DOHH2 (cell line): Measurements from ENCODE around the gene ALK.

Source experiments
- H3F3A ChIP-seq: fragments of 200-600 bp; sonication (generic), shearing (Covaris generic); 2 replicates; pipeline ENCODE4 v1.6.0; 2016; ENCODE audit warnings: antibody characterized with exemption, mild to moderate bottlenecking; ENCODE audit not compliant: control insufficient read depth, insufficient read depth
- H3K27ac ChIP-seq: fragments of 200-600 bp; sonication (generic); 2 replicates; pipeline ENCODE4 v1.5.1; 2014; ENCODE audit warnings: low read depth, mild to moderate bottlenecking, low read length, moderate library complexity
- H3K27me3 ChIP-seq: fragments of 200-600 bp; sonication (generic); 2 replicates; pipeline ENCODE4 v1.6.1; 2014; ENCODE audit warnings: mild to moderate bottlenecking, low read length, mixed read lengths; ENCODE audit not compliant: control insufficient read depth
- H3K36me3 ChIP-seq: fragments of 200-600 bp; sonication (generic); 2 replicates; pipeline ENCODE4 v1.6.1; 2014; ENCODE audit warnings: mild to moderate bottlenecking, low read length, moderate library complexity, mixed read lengths; ENCODE audit not compliant: control insufficient read depth
- H3K4me1 ChIP-seq: fragments of 200-600 bp; sonication (generic); 2 replicates; pipeline ENCODE4 v1.6.1; 2014; ENCODE audit warnings: mild to moderate bottlenecking, low read length, mixed read lengths; ENCODE audit not compliant: control insufficient read depth
- H3K4me2 ChIP-seq: fragments of 200-600 bp; sonication (generic); 2 replicates; pipeline ENCODE4 v1.6.0; 2014; ENCODE audit warnings: mild to moderate bottlenecking, low read length, moderate library complexity
- H3K4me3 ChIP-seq: fragments of 200-600 bp; sonication (generic); 2 replicates; pipeline ENCODE4 v1.5.1; 2014; ENCODE audit warnings: mild to moderate bottlenecking, low read length, mixed read lengths
- H3K79me2 ChIP-seq: fragments of 200-600 bp; sonication (generic); 2 replicates; pipeline ENCODE4 v1.6.1; 2014; ENCODE audit warnings: mild to moderate bottlenecking, low read length, mixed read lengths; ENCODE audit not compliant: control insufficient read depth
- H3K9me2 ChIP-seq: fragments of 200-600 bp; sonication (generic); replicated peaks from 2 replicates; pipeline ENCODE4 v1.6.1; 2014; ENCODE audit warnings: mild to moderate bottlenecking, low read length, mixed read lengths; ENCODE audit not compliant: control insufficient read depth
- H3K9me3 ChIP-seq: fragments of 200-600 bp; sonication (generic); 2 replicates; pipeline ENCODE4 v1.6.1; 2014; ENCODE audit warnings: antibody characterized with exemption, low read length, mixed read lengths; ENCODE audit not compliant: control insufficient read depth, insufficient read depth
- H4K20me1 ChIP-seq: fragments of 200-600 bp; sonication (generic); 2 replicates; pipeline ENCODE4 v1.6.0; 2014; ENCODE audit warnings: low read depth, mild to moderate bottlenecking, antibody characterized with exemption, low read length, moderate library complexity; ENCODE audit not compliant: control insufficient read depth, insufficient read depth
- EZH2phosphoT487 ChIP-seq: fragments of 200-600 bp; sonication (generic); IDR thresholded peaks from 2 replicates; pipeline ENCODE4 v1.6.1; 2017; ENCODE audit warnings: borderline replicate concordance, mild to moderate bottlenecking, antibody characterized with exemption, low read length, moderate library complexity, mixed read lengths
- TF ChIP-seq, protein P1 (sequence below): fragments of 200-600 bp; sonication (generic); IDR thresholded peaks from one replicate; pipeline ENCODE4 v1.5.1; 2014; ENCODE audit warnings: antibody characterized with exemption, mild to moderate bottlenecking, low read depth, low read length; ENCODE audit not compliant: poor library complexity, severe bottlenecking

The ALK gene

DNA sequence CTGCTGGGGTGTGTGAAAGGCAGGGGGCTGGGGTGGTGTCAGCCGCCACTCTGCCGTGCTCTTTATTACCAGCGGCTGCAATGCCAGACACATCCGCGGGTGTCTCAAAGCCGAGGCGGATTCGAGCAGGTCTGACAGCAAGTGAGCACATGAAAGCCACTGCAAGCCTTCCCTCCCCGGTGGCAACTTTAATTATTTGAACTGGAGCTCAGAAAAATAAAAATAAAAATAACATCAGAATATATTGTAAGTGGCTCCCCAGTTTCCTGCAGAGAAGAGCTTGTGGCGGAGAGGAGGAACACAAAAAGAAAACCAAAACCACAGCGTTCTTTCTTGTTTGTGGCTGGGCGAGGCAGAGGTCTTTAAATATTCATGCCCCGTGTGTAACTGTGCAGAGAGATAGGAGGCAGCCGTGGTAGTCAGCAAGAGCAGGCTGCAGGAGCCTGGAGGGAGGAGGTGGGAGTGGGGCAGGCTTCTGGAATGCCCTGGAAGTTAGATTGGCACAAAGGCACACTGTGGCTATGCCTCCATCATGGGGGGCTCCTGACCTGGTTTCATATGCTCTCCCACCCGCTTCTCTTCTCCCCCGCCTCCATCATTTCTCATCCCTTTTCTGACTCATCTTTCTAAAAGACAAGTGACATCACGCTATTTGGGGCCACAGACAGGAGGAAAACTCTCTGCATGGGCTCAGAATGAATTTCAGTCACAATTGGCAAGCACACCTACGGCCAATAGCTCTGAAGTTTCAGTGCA, 606.4 kb downstream of the ALK start:
- Histone ChIP-seq H3K9me3 (no peaks in the 10 kb centered on the region), H3K9me2 (no peaks in the 10 kb centered on the region), H3K27me3 (peaks cover 17% of the 10 kb centered on the region), H3K4me3 (no peak overlapping the region), H4K20me1 (no peaks in the 10 kb centered on the region), H3K4me1 (no peaks in the 10 kb centered on the region), H3K4me2 (no peak overlapping the region), H3K27ac (no peak overlapping the region), H3K36me3 (no peaks in the 10 kb centered on the region), H3K79me2 (no peaks in the 10 kb centered on the region), H3F3A (no peaks in the 10 kb centered on the region)
- TF ChIP-seq, protein P1, sequence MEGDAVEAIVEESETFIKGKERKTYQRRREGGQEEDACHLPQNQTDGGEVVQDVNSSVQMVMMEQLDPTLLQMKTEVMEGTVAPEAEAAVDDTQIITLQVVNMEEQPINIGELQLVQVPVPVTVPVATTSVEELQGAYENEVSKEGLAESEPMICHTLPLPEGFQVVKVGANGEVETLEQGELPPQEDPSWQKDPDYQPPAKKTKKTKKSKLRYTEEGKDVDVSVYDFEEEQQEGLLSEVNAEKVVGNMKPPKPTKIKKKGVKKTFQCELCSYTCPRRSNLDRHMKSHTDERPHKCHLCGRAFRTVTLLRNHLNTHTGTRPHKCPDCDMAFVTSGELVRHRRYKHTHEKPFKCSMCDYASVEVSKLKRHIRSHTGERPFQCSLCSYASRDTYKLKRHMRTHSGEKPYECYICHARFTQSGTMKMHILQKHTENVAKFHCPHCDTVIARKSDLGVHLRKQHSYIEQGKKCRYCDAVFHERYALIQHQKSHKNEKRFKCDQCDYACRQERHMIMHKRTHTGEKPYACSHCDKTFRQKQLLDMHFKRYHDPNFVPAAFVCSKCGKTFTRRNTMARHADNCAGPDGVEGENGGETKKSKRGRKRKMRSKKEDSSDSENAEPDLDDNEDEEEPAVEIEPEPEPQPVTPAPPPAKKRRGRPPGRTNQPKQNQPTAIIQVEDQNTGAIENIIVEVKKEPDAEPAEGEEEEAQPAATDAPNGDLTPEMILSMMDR: no peak
- TF ChIP-seq EZH2phosphoT487: no peak

GRCh38 chr2:29311458-29311857, 609.9 kb downstream of the ALK start:
- H3K27me3 ChIP-seq: peaks cover 10% of the 10 kb centered on the region
- H3K4me2 ChIP-seq: no peak overlapping the region
- H3K4me3 ChIP-seq: no peak overlapping the region
- TF ChIP-seq, protein P1: no peak
- TF ChIP-seq EZH2phosphoT487: no peak
- H3K4me1 ChIP-seq: no peaks in the 10 kb centered on the region
- no peak overlapping the region for H3K27ac ChIP-seq
- no peaks in the 10 kb centered on the region for H3K79me2 ChIP-seq
- no peaks in the 10 kb centered on the region for H3K9me2 ChIP-seq
- no peaks in the 10 kb centered on the region for H4K20me1 ChIP-seq
- no peaks in the 10 kb centered on the region for H3K36me3 ChIP-seq
- H3F3A ChIP-seq: no peaks in the 10 kb centered on the region
- no peaks in the 10 kb centered on the region for H3K9me3 ChIP-seq

DNA sequence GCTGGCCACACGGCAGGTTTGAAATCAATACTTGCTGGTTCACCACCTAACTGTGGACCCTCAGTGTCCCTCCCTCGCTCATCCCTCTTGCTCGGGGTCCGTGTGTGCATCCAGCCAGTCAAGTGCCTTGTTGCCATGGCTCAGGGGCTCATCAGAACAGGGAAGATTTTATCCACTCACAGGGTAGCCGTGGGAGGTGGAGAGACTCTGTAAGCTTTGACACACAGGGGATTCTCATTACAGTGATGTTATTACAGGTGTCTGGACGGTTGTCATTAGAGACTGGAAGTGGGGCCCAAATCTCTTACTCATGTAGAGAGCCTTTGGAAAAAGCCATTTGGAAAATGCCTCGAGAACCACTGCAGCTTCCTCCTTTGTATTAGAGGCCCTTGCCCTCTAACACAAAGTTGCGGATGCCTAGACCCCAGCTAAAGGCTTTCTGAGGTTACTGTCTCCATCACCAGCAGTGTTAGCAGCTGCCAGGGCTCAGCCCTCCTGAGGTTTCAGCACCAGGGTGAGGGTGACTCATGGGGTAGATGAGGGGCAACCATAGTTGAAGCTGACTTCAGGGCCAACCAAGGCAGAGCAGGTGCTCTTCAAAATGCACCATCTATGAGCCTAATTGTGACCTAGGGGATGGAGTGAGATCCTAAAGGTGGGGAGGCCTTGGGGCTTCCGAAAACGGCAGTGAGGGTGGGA, 610.6 kb downstream of the ALK start:
- Histone ChIP-seq H3K4me2 (no peak overlapping the region), H3K4me3 (no peak overlapping the region), H3K9me2 (no peaks in the 10 kb centered on the region), H3K79me2 (no peaks in the 10 kb centered on the region), H3F3A (no peaks in the 10 kb centered on the region), H3K4me1 (no peaks in the 10 kb centered on the region), H3K27ac (no peak overlapping the region), H4K20me1 (no peaks in the 10 kb centered on the region), H3K27me3 (peaks cover 10% of the 10 kb centered on the region), H3K9me3 (no peaks in the 10 kb centered on the region), H3K36me3 (no peaks in the 10 kb centered on the region)
- TF ChIP-seq, protein P1: no peak
